Esophagus squamous epithelium (tissue), 5 donors: Measurements from ENCODE around the gene TBP. TPM values are rescaled to one million over a fixed set of nuclear protein-coding genes. Genes with fewer than 3 reads are reported as not detected.
"Not testable (repeated sequence)": the region's sequence is repeated elsewhere in the genome, so short reads cannot be mapped to it uniquely, and the experiment has no call there.

Source experiments
- DNase-seq: peaks from one replicate; lab custom pipeline; 2025; lab: John Stamatoyannopoulos, UW
- H3K27ac ChIP-seq, 4 donors: fragments of 200-600 bp; sonication (generic); one replicate each; pipeline ENCODE4 v1.5.1; 2016 to 2019; ENCODE audit warnings: mild to moderate bottlenecking in 1 of 4
- H3K27me3 ChIP-seq, 4 donors: fragments of 200-600 bp; sonication (generic); 1 replicate in 3 of 4; 2 replicates in 1 of 4; pipeline versions ENCODE4 v1.5.1 to v1.6.0; 2017 to 2021; ENCODE audit warnings: antibody characterized with exemption in 1 of 4
- H3K36me3 ChIP-seq, 3 donors: fragments of 200-600 bp; sonication (generic); one replicate each; pipeline ENCODE4 v1.5.1; 2016 to 2019
- H3K4me1 ChIP-seq, 3 donors: fragments of 200-600 bp; sonication (generic); one replicate each; pipeline ENCODE4 v1.5.1; 2017 to 2019
- H3K4me3 ChIP-seq, 4 donors: fragments of 200-600 bp; sonication (generic); 1 replicate in 3 of 4; 2 replicates in 1 of 4; pipeline ENCODE4 v1.5.1; 2016 to 2019; ENCODE audit warnings: mild to moderate bottlenecking in 2 of 4, moderate library complexity in 1 of 4
- H3K9me3 ChIP-seq, 3 donors: fragments of 200-600 bp; sonication (generic); one replicate each; pipeline ENCODE4 v1.5.1; 2016 to 2019
- POLR2A ChIP-seq, 4 donors: fragments of 450-650 bp; IDR thresholded peaks; one replicate each; pipeline ENCODE4 v1.6.1; 2017; ENCODE audit warnings: antibody characterized with exemption in 4 of 4, mild to moderate bottlenecking in 4 of 4, moderate library complexity in 3 of 4
- WGBS, 2 donors: methylation state at CpG; one replicate each; pipeline ENCODE4 v1.1.5; 2018; 5-methylcytosine and 5-hydroxymethylcytosine counted together
- intact Hi-C: fragments of 100-400 bp; cut with DNase I; formaldehyde crosslinking; loops from one replicate; pipeline ENCODE4 v1.15.0; 2022
- total RNA-seq, 4 donors: library from RNA; depleted of rRNA; stranded (reverse); fragments of >200 nt; gene quantifications; one replicate each; pipeline ENCODE4 v1.1.0, GENCODE V29; 2016
- TF ChIP-seq, protein P1 (sequence below), 6 experiments: fragments of 450-650 bp in 4 of 6; fragments of 200-600 bp in 2 of 6; sonication (generic) in 2 of 6; IDR thresholded peaks; one replicate each; pipeline ENCODE4 v1.5.1; 2016 to 2019; ENCODE audit warnings: antibody characterized with exemption in 6 of 6, mild to moderate bottlenecking in 4 of 6, moderate library complexity in 4 of 6
- donor health status: DM: yes; HTN: yes; CAD: no.

The TBP gene
- total RNA-seq, 4 donors from 2014 or later, result 10.6 to 20.0 (median 15.0) TPM

DNA sequence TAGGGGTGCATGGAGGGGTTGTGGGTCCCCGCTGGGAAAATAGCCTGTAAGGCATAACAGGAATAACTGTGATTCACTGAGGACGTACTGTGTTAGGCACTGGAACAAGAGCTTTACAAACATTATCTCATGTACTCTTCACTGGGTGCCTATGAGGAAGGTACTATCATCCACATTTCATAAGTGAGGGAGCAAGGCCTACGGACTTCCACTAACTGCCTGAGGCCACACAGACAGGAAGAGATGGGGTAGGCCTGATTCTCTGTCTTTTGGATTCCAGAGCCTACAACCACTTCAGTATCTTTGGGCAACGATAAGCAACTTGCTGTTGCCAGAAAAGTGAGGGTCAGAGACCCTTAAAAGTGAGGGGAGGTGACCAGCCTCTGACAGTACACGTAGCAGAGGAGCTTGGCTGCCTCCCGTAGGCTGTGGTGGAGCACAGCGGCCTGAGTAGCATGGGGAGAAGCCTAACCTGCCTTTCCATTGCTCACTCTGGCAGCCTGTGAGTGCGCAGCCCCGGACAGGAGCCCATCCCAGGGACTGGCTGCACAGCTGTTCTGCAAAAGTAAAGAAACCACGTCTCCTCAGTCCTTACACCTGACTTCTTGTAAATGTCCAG is 31.5 kb upstream of the TBP start:
- no peak for DNase-seq
- H3K9me3 ChIP-seq, result no peaks in the 10 kb centered on the region
- 86 to 87% methylated on average over 8 to 10 of the region's 10 CpGs for WGBS, 2 donors
- intact Hi-C loops, result loop anchor here (10.0 kb wide), 1 partner anchor 688 kb away; no protein-coding TSS in a partner anchor
- no peak overlapping the region for H3K27ac ChIP-seq
- H3K4me3 ChIP-seq, result no peak overlapping the region
- H3K36me3 ChIP-seq, result no peaks in the 10 kb centered on the region
- TF ChIP-seq, protein P1, sequence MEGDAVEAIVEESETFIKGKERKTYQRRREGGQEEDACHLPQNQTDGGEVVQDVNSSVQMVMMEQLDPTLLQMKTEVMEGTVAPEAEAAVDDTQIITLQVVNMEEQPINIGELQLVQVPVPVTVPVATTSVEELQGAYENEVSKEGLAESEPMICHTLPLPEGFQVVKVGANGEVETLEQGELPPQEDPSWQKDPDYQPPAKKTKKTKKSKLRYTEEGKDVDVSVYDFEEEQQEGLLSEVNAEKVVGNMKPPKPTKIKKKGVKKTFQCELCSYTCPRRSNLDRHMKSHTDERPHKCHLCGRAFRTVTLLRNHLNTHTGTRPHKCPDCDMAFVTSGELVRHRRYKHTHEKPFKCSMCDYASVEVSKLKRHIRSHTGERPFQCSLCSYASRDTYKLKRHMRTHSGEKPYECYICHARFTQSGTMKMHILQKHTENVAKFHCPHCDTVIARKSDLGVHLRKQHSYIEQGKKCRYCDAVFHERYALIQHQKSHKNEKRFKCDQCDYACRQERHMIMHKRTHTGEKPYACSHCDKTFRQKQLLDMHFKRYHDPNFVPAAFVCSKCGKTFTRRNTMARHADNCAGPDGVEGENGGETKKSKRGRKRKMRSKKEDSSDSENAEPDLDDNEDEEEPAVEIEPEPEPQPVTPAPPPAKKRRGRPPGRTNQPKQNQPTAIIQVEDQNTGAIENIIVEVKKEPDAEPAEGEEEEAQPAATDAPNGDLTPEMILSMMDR (IDR thresholded peaks at IDR 0.05), result peak in 1 of 6 experiments; percentile 29
- TF ChIP-seq POLR2A (IDR thresholded peaks at IDR 0.05), result no peak
- no peaks in the 10 kb centered on the region for H3K4me1 ChIP-seq
- no peaks in the 10 kb centered on the region for H3K27me3 ChIP-seq

DNA sequence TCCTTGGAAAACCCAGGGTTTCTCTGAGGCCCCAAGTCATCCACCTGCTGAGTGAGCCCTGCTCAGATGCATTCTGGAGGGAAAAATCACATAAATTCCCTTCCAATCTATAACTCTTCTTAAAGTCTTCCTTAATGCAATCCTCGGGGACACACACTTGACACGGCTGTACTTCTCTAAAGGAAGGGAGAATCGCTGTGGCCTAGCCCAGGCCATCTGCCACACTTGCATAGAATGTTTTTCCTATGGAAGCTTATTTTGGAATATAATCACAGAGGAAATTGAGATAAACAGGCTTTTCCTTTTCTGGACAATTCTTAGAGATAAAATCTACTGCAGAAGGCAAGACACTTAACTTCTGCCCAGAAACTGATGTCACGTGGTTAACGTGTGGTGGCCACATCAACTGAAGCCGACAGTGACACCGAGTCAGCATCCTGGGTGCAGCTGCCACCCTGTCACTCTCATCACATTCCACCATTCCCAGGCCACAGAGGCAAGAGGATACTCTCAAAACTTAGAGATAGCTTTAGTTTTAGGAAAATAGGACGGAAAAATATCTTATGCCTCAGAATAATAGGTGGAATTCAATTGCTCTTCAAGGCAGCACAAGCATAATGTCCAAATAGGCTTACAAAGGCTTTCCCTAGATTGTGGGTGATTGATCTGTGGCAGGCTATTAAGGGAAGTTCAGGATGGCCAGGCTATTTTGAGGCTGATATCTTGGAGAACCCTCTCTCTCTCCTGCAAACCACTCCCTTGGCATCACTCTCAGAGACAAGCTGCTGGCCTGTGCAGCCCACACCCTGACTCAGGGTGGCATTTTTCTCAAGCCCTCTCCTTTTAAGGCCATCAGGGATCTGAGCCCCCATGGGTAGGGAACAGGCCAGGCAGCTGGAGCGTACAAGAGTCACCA is 30.7 kb upstream of the TBP start:
- no peak overlapping the region for H3K27ac ChIP-seq
- no peaks in the 10 kb centered on the region for H3K36me3 ChIP-seq
- H3K27me3 ChIP-seq, result no peaks in the 10 kb centered on the region
- WGBS, 2 donors, result 54 to 69% methylated on average over 8 to 9 of the region's 9 CpGs
- TF ChIP-seq, protein P1 (IDR thresholded peaks at IDR 0.05), result no peak
- no peak for TF ChIP-seq POLR2A (IDR thresholded peaks at IDR 0.05)
- H3K4me1 ChIP-seq, result no peaks in the 10 kb centered on the region
- no peak overlapping the region for H3K4me3 ChIP-seq
- intact Hi-C loops, result loop anchor here (10.0 kb wide), 1 partner anchor 689 kb away; no protein-coding TSS in a partner anchor
- DNase-seq, result no peak
- no peaks in the 10 kb centered on the region for H3K9me3 ChIP-seq

DNA sequence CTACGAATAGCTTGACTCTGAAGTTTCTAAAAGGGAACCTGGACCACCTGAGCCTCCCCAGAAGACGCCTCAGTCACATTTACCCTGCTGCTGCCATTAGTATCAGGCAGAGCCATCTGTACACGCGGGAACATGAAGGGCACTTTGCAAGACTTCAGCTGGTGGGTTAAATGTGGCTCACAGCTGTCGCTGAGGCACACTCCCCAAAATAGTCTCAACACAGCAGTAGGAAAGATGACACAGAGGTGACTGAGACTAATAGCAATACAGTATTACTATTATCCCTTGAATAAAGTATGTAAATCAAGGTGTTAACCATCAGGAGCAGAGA is 30.0 kb upstream of the TBP start:
- no peak for DNase-seq
- Histone ChIP-seq H3K27ac (no peak overlapping the region), H3K36me3 (no peaks in the 10 kb centered on the region), H3K9me3 (no peaks in the 10 kb centered on the region), H3K4me3 (no peak overlapping the region), H3K27me3 (no peaks in the 10 kb centered on the region), H3K4me1 (no peaks in the 10 kb centered on the region)
- WGBS, 2 donors, result 67 to 100% methylated on average over 1 to 4 of the region's 5 CpGs
- intact Hi-C loops, result loop anchor here (10.0 kb wide), 1 partner anchor 689 kb away; no protein-coding TSS in a partner anchor
- no peak for TF ChIP-seq POLR2A (IDR thresholded peaks at IDR 0.05)
- TF ChIP-seq, protein P1 (IDR thresholded peaks at IDR 0.05), result no peak

DNA sequence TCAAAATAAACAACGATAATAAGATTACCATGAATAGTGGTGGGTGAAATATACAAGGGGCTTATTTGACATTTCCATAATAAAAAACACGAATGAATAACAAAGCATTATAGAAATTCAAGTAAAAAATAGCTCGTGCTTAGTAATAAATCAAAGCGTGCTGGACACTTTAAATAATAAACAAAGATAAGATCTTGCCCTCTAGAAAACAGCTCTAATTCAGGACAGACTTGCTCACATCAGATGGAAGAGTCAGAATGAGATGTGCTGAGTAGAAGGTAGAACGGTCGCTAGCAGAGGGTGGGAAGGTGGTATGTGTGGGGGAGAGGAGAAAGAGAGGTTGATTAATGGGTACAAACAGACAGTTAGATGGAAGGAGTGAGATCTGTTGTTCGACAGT is 28.4 kb upstream of the TBP start:
- Histone ChIP-seq H3K4me3 (no peak overlapping the region), H3K27ac (no peak overlapping the region), H3K36me3 (no peaks in the 10 kb centered on the region), H3K9me3 (no peaks in the 10 kb centered on the region), H3K27me3 (no peaks in the 10 kb centered on the region), H3K4me1 (no peaks in the 10 kb centered on the region)
- TF ChIP-seq POLR2A (IDR thresholded peaks at IDR 0.05), result no peak
- TF ChIP-seq, protein P1 (IDR thresholded peaks at IDR 0.05), result no peak
- WGBS, 2 donors, result 58 to 65% methylated on average over 7 of the region's 7 CpGs
- intact Hi-C loops, result loop anchor here (10.0 kb wide), 1 partner anchor 691 kb away; no protein-coding TSS in a partner anchor
- no peak for DNase-seq

DNA sequence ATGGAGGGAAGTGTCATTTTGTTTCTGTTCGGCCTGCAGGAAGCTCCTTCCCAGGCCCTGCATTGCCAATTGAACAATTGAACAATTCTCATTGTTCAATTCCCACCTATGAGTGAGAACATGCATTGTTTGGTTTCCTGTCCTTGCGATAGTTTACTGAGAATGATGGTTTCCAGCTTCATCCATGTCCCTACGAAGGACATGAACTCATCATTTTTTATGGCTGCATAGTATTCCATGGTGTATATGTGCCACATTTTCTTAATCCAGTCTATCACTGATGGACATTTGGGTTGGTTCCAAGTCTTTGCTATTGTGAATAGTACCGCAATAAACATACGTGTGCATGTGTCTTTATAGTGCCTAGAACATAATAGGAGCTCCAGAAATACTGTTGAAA is 26.2 kb upstream of the TBP start:
- peaks cover 0 to 15% (median 0%) of the 10 kb centered on the region in 3 donors for H3K36me3 ChIP-seq
- intact Hi-C loops, result loop anchor here (10.0 kb wide), 1 partner anchor 693 kb away; no protein-coding TSS in a partner anchor
- not testable (repeated sequence) for H3K4me3 ChIP-seq, H3K9me3 ChIP-seq, H3K27ac ChIP-seq, H3K27me3 ChIP-seq, H3K4me1 ChIP-seq, DNase-seq
- WGBS, 2 donors, result 87 to 95% methylated on average over 5 of the region's 5 CpGs
